H9 (cell line): ENCODE measurements around the gene SRSF2. TPM values are rescaled to one million over a fixed set of nuclear protein-coding genes. Genes with fewer than 3 reads are reported as not detected.

Experiments used
- DNase-seq: peaks from one replicate; pipeline ENCODE4 v3.0.0-alpha.2; 2017
- H2AFZ ChIP-seq: one replicate; pipeline ENCODE4 v1.6.1; 2013; ENCODE audit warnings: mild to moderate bottlenecking, low read length, control low read depth, moderate library complexity
- H2AK5ac ChIP-seq: 2 replicates; pipeline ENCODE4 v1.6.1; 2013; ENCODE audit warnings: low read length, control low read depth, mixed read lengths; ENCODE audit not compliant: insufficient read length
- H2BK120ac ChIP-seq: one replicate; pipeline ENCODE4 v1.6.1; 2013; ENCODE audit warnings: low read depth, mild to moderate bottlenecking, low read length, control low read depth, inconsistent platforms; ENCODE audit not compliant: poor library complexity, severe bottlenecking
- H2BK12ac ChIP-seq: 2 replicates; pipeline ENCODE4 v1.6.1; 2013; ENCODE audit warnings: low read length, control low read depth, mixed read lengths, low read depth; ENCODE audit not compliant: insufficient read length
- H2BK15ac ChIP-seq: 2 replicates; pipeline ENCODE4 v1.6.1; 2013; ENCODE audit warnings: low read depth, low read length, control low read depth
- H2BK20ac ChIP-seq: one replicate; pipeline ENCODE4 v1.6.1; 2013; ENCODE audit warnings: low read depth, mild to moderate bottlenecking, low read length, control low read depth, inconsistent platforms; ENCODE audit not compliant: poor library complexity, severe bottlenecking
- H2BK5ac ChIP-seq: 2 replicates; pipeline ENCODE4 v1.6.1; 2013; ENCODE audit warnings: low read length, control low read depth, mixed read lengths; ENCODE audit not compliant: insufficient read length
- H3K14ac ChIP-seq: 2 replicates; pipeline ENCODE4 v1.6.1; 2013; ENCODE audit warnings: low read length, control low read depth; ENCODE audit not compliant: insufficient read depth
- H3K18ac ChIP-seq: 2 replicates; pipeline ENCODE4 v1.6.1; 2013; ENCODE audit warnings: low read depth, mild to moderate bottlenecking, mixed read lengths, low read length, control low read depth; ENCODE audit not compliant: insufficient read length
- H3K23ac ChIP-seq: 2 replicates; pipeline ENCODE4 v1.6.1; 2013; ENCODE audit warnings: low read length, control low read depth, mixed read lengths, low read depth; ENCODE audit not compliant: insufficient read length
- H3K23me2 ChIP-seq: 2 replicates; pipeline ENCODE4 v1.6.1; 2013; ENCODE audit warnings: low read depth, mild to moderate bottlenecking, mixed read lengths, low read length, control low read depth; ENCODE audit not compliant: insufficient read length, poor library complexity, severe bottlenecking
- H3K27ac ChIP-seq: 2 replicates; pipeline ENCODE4 v1.5.1; 2013; ENCODE audit warnings: low read length, control low read depth, mixed read lengths, low read depth; ENCODE audit not compliant: insufficient read length
- H3K27me3 ChIP-seq: 2 replicates; pipeline ENCODE4 v1.6.1; 2013; ENCODE audit warnings: low read length, control low read depth, inconsistent platforms; ENCODE audit not compliant: insufficient read depth
- H3K4ac ChIP-seq: 2 replicates; pipeline ENCODE4 v1.6.1; 2013; ENCODE audit warnings: low read depth, mild to moderate bottlenecking, control low read depth, inconsistent platforms, low read length, moderate library complexity
- H3K4me1 ChIP-seq: 2 replicates; pipeline ENCODE4 v1.6.1; 2013; ENCODE audit warnings: low read length, control low read depth, inconsistent platforms; ENCODE audit not compliant: insufficient read depth
- H3K4me2 ChIP-seq: 2 replicates; pipeline ENCODE4 v1.6.1; 2013; ENCODE audit warnings: low read length, control low read depth, mixed read lengths; ENCODE audit not compliant: insufficient read length, insufficient read depth
- H3K56ac ChIP-seq: 2 replicates; pipeline ENCODE4 v1.6.1; 2013; ENCODE audit warnings: low read depth, mild to moderate bottlenecking, mixed read lengths, low read length, control low read depth; ENCODE audit not compliant: insufficient read length
- H3K79me1 ChIP-seq: 2 replicates; pipeline ENCODE4 v1.6.1; 2013; ENCODE audit warnings: low read depth, mild to moderate bottlenecking, moderate library complexity, low read length, control low read depth, inconsistent platforms; ENCODE audit not compliant: insufficient read depth, poor library complexity, severe bottlenecking
- H3K79me2 ChIP-seq: 2 replicates; pipeline ENCODE4 v1.6.1; 2013; ENCODE audit warnings: low read length, control low read depth, inconsistent platforms; ENCODE audit not compliant: insufficient read depth
- H3K9ac ChIP-seq: 2 replicates; pipeline ENCODE4 v1.6.1; 2013; ENCODE audit warnings: low read length, control low read depth, mixed read lengths; ENCODE audit not compliant: insufficient read length; ENCODE audit errors: extremely low read depth
- H3K9me3 ChIP-seq: one replicate; pipeline ENCODE4 v1.6.1; 2013; ENCODE audit warnings: low read depth, low read length, inconsistent platforms; ENCODE audit not compliant: control insufficient read depth
- H3T11ph ChIP-seq: one replicate; pipeline ENCODE4 v1.6.1; 2013; ENCODE audit warnings: mild to moderate bottlenecking, low read length, control low read depth, inconsistent platforms
- H4K20me1 ChIP-seq: one replicate; pipeline ENCODE4 v1.6.1; 2013; ENCODE audit not compliant: control insufficient read depth, insufficient read length, insufficient read depth
- H4K5ac ChIP-seq: 2 replicates; pipeline ENCODE4 v1.6.1; 2013; ENCODE audit warnings: low read depth, mild to moderate bottlenecking, mixed read lengths, low read length, control low read depth; ENCODE audit not compliant: insufficient read length
- H4K8ac ChIP-seq: replicated peaks from 2 replicates; pipeline ENCODE4 v1.6.1; 2013; ENCODE audit warnings: low read length, control low read depth, mixed read lengths, low read depth; ENCODE audit not compliant: insufficient read length
- H4K91ac ChIP-seq: 2 replicates; pipeline ENCODE4 v1.6.1; 2013; ENCODE audit warnings: low read depth, mild to moderate bottlenecking, moderate library complexity, mixed read lengths, low read length, control low read depth; ENCODE audit not compliant: insufficient read length
- H3K27ac Mint-ChIP-seq, 3 experiments: 2 replicates in 2 of 3; 3 replicates in 1 of 3; pipeline ENCODE4 v1.8.0; 2020 to 2021; ENCODE audit warnings: mixed read lengths in 3 of 3, mild to moderate bottlenecking in 1 of 3, moderate library complexity in 1 of 3
- H3K27me3 Mint-ChIP-seq: 2 replicates; pipeline ENCODE4 v1.8.0; 2021; ENCODE audit warnings: low read depth, mild to moderate bottlenecking, moderate library complexity, mixed read lengths
- H3K36me3 Mint-ChIP-seq, 3 experiments: 2 replicates in 2 of 3; 3 replicates in 1 of 3; pipeline ENCODE4 v1.8.0; 2020 to 2021; ENCODE audit warnings: low read depth in 3 of 3, mixed read lengths in 3 of 3; ENCODE audit not compliant: insufficient read depth in 1 of 3
- H3K4me1 Mint-ChIP-seq, 2 experiments: 2 replicates each; pipeline ENCODE4 v1.8.0; 2020; ENCODE audit warnings: mixed read lengths in 2 of 2
- H3K4me3 Mint-ChIP-seq, 2 experiments: 2 replicates in 1 of 2; 3 replicates in 1 of 2; pipeline ENCODE4 v1.8.0; 2020 to 2021; ENCODE audit warnings: mild to moderate bottlenecking in 2 of 2, mixed read lengths in 2 of 2, moderate library complexity in 1 of 2
- H3K9me3 Mint-ChIP-seq, 2 experiments: 2 replicates in 1 of 2; 3 replicates in 1 of 2; pipeline ENCODE4 v1.8.0; 2020; ENCODE audit warnings: mild to moderate bottlenecking in 2 of 2, mixed read lengths in 2 of 2, moderate library complexity in 1 of 2
- CTCF ChIP-seq: fragments of 200-600 bp; sonication (generic); conservative IDR thresholded peaks from 3 replicates; pipeline ENCODE4 v1.8.0; 2021; ENCODE audit warnings: antibody characterized with exemption, mild to moderate bottlenecking
- WGBS: extraction: QIAGEN DNeasy Blood & Tissue Kit; methylation state at CpG from one replicate; pipeline ENCODE4 v1.1.7; 2013; ENCODE audit warnings: missing lambda C conversion rate, low lambda C conversion rate, mixed read lengths; ENCODE audit not compliant: insufficient read length; ENCODE audit errors: extremely low coverage; 5-methylcytosine and 5-hydroxymethylcytosine counted together
- total RNA-seq: library from RNA; stranded (reverse); gene quantifications from 2 replicates; pipeline ENCODE4 v1.2.1, GENCODE V29; 2021

SRSF2 gene
- total RNA-seq, 1 experiment from 2014 or later: 578 TPM

- H3K9ac ChIP-seq: no peak overlapping the region
These were observed 4.2 kb downstream of the SRSF2 start for GRCh38 chr17:76732734-76733617.

More at GRCh38 chr17:76732734-76733617, 4.2 kb downstream of the SRSF2 start:
- Histone ChIP-seq H4K8ac (no peak overlapping the region), H3K4ac (no peak overlapping the region), H2BK5ac (no peak overlapping the region), H2AFZ (no peak overlapping the region), H3K4me1 (no peaks in the 10 kb centered on the region), H3K23ac (no peak overlapping the region), H3K56ac (no peak overlapping the region), H4K5ac (no peak overlapping the region), H3K27me3 (no peaks in the 10 kb centered on the region), H3K27ac (no peak overlapping the region), H2AK5ac (no peak overlapping the region), H2BK20ac (no peak overlapping the region), H3K18ac (no peak overlapping the region), H3K23me2 (no peaks in the 10 kb centered on the region), H2BK120ac (no peak overlapping the region), H4K91ac (no peak overlapping the region), H3K79me2 (peaks cover 19% of the 10 kb centered on the region; the same call in 1 of the 2 replicates), H2BK15ac (no peak overlapping the region), H4K20me1 (no peaks in the 10 kb centered on the region), H3K9me3 (no peaks in the 10 kb centered on the region), H3T11ph (no peak overlapping the region), H3K79me1 (peaks cover under 1% of the 10 kb centered on the region), H3K4me2 (peak overlapping the region; percentile 71), H2BK12ac (no peak overlapping the region), H3K14ac (no peak overlapping the region)
- WGBS: no CpG with 5 or more reads among the region's 3 CpGs
- H3K9me3 Mint-ChIP-seq: peaks cover 3 to 7% of the 10 kb centered on the region in 2 experiments; a peak in 2 of 5 replicates
- peaks cover 2% of the 10 kb centered on the region for H3K27me3 Mint-ChIP-seq
- peak overlapping the region; percentile 99 to 100 for H3K4me3 Mint-ChIP-seq
- H3K4me1 Mint-ChIP-seq: peaks cover 17 to 22% of the 10 kb centered on the region in 2 experiments
- H3K36me3 Mint-ChIP-seq: peaks cover 39 to 66% (median 45%) of the 10 kb centered on the region in 3 experiments
- peak overlapping the region in 1 of 3 experiments; percentile 90; a peak in 2 of 7 replicates for H3K27ac Mint-ChIP-seq
- TF ChIP-seq CTCF: no peak
- DNase-seq: no peak
